T-helper 2 cell treated with Interferon-gamma antibody and Interleukin-4, amounts not matched to agents 100 ng/mL and 5 ng/mL, for 36 hours (primary cell): ENCODE measurements around the gene GPR158. TPM values are rescaled to one million over a fixed set of nuclear protein-coding genes. Genes with fewer than 3 reads are reported as not detected.

Experiments
- intact Hi-C: fragments of 100-400 bp; cut with micrococcal nuclease; formaldehyde crosslinking; loops from one replicate; pipeline ENCODE4 v1.15.1; 2023
- total RNA-seq: library from RNA; stranded (reverse); gene quantifications from 2 replicates; pipeline ENCODE4 v1.2.3, GENCODE V29; 2022

Gene GPR158
- total RNA-seq, 1 donor from 2014 or later = not detected

DNA sequence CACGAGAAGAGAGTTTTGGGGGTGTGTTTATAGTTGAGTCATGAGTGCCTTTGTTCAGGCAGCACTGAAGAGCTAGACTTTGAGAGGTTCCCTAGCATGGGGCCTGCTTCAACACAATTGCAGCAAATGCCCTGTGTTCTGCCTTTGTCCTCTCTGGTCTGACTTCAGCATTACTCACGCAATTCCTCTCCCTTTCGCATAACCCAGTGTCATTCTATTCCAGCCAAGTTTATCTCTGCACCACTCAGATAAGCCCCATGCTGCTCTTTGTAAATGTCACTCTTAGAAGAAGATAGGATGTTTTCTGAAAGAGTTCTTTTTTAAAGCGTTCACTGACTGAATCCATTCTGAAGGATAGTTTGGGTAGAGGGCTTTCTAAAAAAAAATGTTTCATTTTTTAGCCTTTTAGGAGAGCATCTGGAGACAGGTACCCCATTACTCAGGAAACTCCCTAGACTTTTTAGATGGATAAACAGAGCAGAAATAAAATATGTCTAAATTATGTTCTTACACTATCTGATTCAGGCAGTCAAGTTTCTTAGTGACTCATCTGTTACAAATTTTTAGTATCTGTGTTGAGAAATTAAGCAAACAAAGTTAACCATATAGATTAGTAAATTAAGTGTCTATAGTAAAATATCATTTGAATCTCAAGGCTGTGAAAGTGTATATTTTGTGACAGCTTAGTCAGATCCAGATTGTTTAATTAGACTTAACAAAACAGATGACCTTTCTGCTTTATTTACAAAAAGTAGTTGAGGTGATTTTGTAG is 318.5 kb downstream of the GPR158 start:
- intact Hi-C loops = no loop called here

DNA sequence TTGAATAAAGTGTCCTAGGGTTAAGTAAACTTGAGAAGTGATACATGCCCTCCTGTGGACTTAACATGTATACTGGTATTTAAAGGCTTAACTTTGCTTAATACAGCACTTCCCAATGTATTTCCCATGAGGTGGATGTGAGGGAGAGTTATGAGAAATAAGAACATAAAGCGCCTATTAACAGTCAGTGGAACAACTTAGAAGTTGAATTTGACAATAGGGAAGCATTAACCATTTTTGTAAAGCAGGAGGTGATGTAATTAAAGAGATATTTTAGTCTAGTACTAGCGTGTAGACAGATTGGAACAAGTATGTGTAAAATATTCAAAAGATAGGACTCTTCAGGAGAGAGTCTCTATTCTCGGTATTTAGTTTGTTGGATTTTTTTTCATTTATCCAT is 322.4 kb downstream of the GPR158 start:
- intact Hi-C loops = no loop called here

DNA sequence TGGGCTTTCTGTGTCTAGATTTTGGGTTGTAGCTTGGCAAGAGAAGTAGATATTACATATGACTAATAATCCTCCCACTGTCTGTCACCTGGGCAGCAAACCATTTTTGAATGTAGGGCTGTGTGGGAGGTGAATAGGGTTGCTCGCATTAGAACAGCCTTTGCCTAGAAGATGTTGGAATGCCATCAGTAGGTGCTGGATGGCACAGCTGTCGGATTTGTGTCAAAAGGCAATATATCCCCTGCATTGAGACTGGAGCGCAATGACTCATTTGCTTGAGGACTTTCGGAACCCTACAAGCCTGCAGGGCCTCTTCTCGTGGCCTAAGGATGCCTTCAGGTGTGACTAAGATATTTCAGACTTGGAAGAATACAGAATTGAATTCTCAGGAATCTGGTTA is 323.8 kb downstream of the GPR158 start:
- intact Hi-C loops = no loop called here

DNA sequence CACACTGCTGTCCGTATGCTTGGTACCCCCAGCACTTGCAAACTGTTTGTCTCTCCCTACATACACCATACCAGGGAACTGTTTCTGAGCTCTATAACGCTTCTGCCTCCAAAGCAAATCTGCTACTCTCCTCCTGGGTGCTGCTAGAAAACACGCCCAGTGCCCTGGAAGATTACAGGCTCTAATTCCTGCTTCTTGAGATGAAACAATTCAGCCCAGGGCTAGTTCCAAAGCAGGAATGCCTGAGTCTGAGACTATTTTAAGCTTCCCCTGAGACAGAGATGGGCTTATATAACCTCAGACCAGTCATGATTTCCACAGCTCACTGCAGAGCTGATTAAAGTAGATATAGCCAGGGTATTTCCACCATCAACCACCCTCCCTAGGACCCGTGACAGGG is 327.1 kb downstream of the GPR158 start:
- intact Hi-C loops = no loop called here

DNA sequence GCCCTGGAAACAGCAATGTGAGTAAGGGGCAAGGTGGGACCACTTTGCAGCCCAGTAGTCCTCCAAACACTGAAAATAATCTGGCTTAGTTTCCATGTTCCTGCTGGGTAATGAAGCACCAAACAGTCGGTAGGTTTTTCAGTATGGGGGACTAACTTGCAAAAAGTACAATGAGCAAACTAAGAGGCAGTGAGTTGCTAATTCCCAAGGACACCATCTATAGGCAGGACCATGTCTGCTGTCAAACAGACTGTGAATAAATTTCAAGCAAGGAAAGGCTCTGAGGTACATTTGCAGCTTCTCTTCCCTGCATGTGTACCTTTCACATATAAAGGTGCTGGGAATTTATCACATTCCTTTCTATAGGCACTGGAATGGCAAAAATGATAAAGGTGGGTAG is 327.7 kb downstream of the GPR158 start:
- intact Hi-C loops = no loop called here

DNA sequence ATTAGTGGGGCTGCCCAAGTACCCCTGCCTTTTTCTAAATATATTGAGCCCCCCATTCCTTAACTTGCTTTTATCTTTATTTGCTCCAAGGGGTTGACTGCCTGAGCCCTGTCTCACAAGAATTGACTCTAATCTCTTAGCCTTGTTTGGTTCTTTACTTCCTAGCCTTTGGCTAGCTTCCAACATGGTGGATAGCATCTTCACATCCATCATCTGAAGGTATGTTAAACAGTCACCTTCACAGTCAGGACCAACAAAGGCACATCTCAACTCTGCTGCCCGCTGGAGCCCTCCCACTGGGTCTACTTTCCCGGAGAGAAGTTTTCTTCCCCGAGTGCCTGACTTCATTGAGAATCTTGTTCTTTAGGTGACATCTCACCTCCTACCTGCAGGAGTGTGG is 329.5 kb downstream of the GPR158 start:
- intact Hi-C loops = no loop called here

DNA sequence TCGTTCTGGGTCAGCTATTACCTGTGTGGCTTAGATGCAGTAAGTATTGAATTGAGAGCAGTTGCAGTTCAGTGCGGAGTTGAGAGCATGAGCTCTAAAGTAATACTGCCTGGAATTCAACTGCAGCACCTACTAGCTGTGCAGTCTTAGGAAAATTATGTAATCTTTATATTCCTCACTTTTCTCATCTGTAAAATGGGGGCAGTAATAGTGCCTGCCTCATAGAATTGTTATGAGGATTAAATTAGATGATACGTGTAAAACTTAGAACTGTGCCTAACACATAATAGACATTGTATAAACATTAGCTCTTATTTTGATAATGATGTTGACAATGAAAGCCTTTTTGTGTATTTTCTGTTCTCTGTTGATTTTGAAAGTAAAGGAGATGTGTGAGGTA is 330.0 kb downstream of the GPR158 start:
- intact Hi-C loops = no loop called here

DNA sequence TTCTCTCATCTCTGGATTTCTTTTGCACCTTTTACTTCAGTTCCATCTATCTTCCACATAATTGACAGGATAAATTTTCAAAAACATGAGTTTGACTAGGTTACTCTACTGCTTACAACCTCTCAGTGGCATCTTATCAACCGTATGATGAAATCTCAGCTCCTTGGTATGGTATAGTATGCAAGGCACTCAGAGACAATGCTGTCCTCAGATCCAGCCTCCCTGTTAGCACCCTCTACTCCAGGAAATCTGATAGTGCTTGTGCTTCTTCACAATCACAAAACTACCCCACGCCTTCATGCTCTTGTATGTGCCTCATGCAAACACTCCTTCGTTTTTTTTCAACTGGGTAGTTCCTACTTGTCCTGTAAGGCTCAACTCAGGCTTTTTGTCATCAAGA is 330.7 kb downstream of the GPR158 start:
- intact Hi-C loops = no loop called here

DNA sequence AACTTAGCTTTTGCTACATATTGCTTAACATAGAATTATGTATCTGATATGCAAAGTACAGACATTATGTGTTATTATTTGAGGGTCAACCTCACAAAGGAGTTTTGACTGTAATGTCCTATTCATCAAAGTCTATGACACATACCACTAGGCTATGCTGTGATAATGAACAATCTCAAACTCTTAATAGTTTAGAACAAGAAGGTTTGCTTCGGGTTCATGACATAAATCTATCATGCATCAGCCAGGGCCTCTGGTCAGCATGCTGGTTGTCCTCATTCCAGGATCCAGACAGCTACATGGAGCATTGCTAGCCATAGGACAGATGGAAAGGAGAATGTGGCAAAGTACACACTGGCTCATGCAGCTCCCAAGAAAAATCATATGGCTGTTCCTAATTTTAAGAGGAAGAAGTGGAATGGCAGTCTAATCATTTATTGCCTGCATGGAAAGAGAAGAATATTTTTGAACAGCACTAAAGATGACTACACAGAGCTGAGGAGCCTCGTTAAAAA is 332.1 kb downstream of the GPR158 start:
- intact Hi-C loops = no loop called here

DNA sequence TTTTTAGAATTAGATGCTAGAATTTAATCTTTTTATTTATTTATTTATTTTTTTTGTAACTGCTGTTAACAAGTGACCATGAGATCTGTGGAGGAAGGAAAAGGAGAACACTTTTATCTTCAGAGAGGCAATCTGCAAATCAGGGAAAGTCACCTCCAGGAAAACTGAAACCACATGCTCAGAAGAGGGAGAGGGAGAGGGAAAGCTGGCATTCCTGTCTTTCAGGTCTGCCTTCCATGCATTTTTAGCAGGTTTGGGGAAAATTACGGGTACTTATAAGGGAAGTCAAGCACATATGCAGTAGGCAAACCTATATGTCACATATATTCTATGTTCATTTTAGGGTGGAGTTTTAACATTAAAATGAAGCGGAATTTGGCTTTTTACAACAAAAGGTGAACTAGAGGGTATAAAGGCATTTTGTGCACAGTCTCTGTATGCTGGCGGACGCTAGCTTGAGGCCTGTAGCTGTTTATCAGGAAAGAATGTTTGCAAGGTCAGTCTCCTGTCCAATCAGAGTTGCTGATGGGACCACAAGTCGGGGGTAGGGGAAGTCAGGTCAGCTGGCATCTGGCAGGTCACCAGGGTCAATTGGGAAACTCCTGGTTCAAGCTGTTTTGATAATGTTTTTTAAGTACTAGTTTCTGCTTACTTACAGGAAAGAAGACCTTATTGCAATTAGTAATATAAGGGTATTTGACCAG is 333.5 kb downstream of the GPR158 start:
- intact Hi-C loops = no loop called here

DNA sequence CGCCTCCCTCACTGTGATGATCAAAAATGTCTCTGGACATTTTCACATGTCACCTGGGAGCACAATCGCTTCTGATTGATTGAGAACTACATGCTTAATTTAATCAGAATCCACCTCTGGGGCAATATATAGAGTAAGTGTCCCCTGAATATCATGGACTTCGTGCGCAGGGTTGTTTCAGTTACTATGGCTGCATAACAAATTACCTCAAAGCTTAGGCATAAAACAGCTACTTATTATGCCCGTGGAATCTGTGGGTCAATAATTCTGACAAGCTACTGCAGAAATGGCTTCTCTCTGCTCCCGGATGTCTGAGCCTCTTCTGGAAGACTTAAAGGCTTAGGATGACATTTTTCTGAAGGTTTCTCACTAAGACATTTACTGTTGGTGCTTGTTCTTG is 334.4 kb downstream of the GPR158 start:
- intact Hi-C loops = no loop called here

DNA sequence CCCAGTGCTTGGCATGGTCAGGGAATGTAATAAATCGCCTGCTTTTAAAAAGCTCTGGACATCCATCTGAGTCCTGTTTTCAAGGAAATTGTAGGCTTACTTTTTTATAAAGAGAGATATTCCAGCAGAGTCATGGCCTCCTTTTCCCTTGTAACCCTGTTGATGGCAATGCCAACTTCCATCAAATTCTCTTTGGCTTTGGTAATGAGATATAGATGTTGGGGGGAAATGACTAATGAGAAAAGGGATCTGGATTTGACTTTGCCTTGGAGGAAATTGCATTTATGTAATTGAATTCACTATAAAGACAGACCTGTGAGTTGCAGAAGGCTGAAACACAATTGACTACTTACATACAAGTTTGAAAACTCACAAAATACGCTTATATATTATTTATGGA is 347.5 kb downstream of the GPR158 start:
- intact Hi-C loops = no loop called here

DNA sequence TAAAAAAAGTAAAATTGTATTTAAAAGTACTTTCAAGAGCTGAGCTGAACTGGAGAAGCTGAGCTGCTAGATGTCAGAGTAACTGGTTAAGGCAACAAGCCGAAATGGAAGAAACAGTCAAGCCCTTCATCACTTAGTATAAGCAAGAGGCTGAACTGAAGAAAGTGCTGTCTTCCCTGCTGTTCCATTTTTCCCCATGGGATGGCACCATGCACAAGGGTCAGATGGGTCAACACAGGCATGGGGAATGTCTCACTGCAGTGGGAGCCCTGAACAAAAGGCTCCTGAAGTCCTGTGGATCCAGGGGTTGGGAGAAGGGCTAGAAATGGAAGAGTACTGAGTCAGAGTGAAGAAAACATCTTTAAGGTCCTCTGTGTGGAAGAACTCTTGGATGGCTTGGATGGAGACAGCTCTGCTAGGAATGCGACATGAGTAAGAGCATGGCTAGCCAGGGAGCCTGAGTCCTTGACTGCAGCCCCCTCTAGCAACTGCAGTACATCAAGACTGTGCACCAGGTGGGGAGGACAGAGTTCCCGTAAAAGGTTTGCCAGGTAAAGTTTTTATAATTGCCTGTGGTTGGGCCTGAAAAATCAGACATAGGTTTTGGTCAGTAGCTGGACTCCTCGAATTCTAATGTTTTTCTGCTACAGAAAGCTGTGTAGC is 348.3 kb downstream of the GPR158 start:
- intact Hi-C loops = no loop called here

DNA sequence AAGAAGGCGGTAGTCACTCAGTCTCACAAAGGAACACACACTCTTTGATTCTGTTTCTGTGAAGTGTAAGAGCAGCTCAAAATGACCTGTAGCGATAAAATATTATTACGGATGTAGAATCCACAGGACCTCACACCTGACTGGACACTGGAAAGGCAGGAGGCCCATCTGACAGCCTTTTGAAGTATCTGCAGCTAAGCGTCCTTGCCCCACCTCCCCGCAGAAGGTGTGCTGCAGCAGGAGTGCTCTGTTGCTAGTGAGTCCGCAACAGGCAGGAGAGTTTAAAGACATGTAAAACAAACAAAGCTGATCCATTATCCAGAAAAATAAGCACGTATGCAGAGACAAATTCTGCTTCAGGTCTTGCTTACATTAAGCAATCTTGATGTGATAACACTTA is 355.5 kb downstream of the GPR158 start:
- intact Hi-C loops = no loop called here

DNA sequence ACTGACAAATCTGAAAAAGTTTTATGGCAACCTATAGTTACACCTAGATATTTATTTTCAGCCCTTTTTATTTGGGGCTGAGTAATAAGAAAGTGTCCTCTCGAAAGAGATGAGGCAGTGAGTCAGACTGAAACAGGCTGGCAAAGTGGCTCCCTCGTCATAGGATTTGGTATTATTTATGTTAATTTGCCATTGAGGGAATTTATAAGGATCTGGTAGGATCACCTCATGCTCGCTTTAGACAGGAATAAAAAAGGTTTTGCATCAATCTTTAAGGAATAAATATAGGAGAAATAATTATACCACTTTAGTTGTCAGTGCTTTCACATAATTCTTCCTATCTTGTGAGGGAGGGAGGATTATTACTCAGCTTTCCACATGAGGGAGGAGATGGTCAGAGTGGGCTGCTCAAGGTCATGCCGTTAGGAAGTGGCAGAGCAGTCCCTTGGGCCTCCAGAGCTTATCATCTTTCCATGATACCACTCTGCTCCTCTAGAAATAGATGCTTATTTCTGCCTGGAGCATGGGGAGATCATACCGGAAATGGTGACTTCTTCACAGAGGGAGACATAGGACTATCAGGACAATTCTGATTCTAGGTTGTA is 356.8 kb downstream of the GPR158 start:
- intact Hi-C loops = no loop called here

DNA sequence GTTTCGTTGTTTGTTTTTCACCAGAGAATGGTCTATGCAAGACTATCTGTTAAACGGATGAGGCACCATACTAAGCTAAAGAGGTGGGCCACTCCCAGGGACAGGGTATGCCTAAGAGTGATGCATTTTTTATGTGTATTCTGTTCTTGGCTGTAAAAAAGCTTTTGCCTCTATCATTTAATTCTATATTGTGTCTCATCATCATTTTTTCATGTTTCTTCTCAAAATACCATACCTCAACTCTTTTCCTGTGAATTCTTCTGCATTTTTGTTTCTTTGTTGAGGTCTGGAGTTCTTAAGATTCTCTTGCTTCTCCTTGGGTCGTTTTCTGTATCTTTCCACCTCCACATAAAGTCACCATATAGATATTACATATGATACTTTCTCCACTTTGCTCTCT is 357.4 kb downstream of the GPR158 start:
- intact Hi-C loops = no loop called here

DNA sequence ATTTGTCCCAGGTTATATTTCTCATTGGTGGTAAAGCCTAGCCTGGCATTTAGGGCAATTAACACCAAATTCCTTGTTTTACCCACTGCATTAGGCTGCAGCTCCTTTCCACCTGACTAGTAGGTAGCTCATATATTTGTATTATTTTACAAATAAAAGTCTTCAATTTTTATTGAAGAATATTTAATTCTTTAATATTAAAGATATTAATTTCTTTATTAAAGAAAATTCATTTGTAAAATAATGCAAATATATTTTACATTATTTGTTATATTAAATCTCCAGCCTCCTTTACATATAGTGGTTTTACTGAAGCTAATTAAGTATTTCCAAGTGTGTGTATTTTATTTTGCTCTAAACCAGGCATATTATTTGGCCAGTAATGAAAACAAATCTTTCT is 361.2 kb downstream of the GPR158 start:
- intact Hi-C loops = no loop called here

DNA sequence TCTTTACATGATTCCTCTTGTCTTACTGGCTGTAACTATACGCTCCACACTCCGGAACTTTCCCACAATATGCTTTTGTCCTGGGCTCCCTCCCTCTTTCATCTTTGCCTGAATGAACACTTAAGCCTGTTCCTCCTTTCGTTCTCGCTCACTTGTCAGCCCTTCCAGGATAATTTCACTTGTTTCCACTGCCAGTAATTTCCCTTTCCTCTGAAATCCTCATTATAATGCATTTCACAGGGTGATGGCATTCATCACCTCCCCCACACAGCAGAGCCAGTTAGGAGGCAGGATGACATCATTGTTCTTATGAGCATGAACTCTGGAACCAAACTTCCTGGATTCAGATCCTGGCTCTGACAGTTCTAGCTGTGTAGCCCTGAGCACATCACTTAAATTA is 372.6 kb downstream of the GPR158 start:
- intact Hi-C loops = no loop called here

DNA sequence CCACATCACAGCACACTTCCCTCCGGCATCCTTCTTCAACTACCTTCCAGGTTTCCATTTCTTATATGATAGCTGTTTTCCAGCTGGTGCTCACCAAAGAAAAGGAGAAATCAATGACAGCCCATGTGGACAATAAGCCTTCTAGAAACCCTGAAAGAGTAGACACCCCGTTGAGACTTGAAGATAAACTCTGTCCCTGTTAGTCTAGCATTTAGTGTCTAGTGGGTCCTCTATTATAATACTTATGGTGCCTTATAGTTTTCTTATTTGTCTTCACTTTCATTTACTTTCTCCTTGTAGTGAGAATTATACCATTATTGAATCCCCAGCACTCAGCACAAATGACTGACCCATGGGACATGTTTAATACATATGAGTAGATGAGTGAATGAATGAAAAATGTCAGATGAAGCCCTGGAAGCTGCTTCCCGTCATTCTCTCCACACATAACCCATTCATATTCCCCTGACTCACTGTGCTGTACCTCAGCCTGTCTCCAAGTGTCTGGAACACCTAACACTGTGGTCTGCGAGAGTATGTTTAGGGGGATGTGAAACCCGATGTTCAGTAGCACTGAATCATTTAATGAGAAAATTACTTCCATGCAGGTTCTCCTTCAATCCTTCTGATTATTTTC is 377.6 kb downstream of the GPR158 start:
- intact Hi-C loops = no loop called here

DNA sequence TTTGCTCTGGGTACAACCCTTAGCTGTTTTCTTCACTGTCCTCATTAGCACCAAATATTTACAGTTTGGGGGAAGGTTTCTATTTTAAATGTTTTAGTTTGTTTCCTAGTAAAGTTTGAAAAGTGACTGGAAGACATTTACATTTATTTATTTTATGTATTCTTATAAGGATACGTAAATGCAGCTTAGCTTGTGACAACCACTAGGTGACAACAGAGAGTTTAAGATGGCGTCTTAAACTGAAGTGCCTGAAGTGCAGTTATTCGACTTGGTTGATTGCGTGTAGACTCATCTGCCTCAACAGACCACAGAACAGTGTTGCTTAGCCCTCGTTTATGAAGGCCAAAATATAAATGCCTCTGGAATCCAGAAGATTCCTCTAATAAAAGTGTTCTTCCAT is 381.1 kb downstream of the GPR158 start:
- intact Hi-C loops = no loop called here

DNA sequence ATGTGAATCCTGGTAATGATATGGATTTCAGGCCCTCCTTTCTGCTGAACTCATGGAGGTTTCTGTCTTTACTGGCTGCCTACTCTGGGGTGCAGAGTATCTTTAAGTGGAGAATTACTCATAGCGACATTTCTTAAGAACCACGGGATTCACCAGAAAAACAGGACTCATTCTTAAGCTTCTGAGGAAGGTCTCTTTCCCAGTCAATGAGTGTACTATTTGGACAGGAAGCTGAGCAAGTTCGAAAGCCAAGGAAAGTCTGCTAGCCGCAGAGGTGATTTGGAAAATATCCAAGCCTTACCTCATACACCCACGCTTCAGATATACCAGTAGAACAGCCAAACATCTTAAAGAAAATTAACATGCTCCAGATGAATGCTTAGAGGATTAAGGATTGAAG is 381.7 kb downstream of the GPR158 start:
- intact Hi-C loops = no loop called here
